HG02852 (cell line): Measurements from ENCODE around the gene STIM1.
"Not testable (repeated sequence)": the region's sequence is repeated elsewhere in the genome, so short reads cannot be mapped to it uniquely, and the experiment has no call there.

ENCODE experiments used
- ATAC-seq: cut with Tn5 transposase; IDR thresholded peaks from one replicate; pipeline ENCODE4 v1.9.1; 2021; ENCODE audit warnings: mild to moderate bottlenecking, moderate library complexity; ENCODE audit not compliant: unreplicated experiment

The STIM1 gene

GRCh38 chr11:4016602-4017001 is 161.1 kb downstream of the STIM1 start:
- not testable (repeated sequence) for ATAC-seq

DNA sequence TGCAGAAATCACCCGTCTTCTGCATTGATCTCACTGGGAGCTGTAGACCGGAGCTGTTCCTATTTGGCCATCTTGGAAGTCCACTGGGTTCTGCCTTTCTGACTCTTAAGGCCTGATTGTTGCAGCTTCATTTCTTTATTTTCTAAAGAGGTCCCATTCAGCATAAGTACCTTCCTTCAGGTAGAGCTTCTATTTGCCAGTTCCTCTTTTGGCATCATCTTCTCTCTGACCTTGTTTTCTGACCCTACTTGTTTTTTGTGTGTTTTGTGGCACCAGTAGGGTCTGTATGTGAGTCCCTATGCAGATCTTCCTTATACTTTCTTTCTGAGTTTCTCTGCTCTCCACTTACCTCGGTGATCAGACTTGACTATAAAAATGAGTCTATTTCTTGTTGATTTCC is 161.7 kb downstream of the STIM1 start:
- no peak for ATAC-seq

GRCh38 chr11:4018641-4019040 is 163.2 kb downstream of the STIM1 start:
- no peak for ATAC-seq

GRCh38 chr11:4019891-4020290 is 164.4 kb downstream of the STIM1 start:
- no peak for ATAC-seq

- no peak for ATAC-seq
These were observed 167.2 kb downstream of the STIM1 start for GRCh38 chr11:4022669-4023068.

DNA sequence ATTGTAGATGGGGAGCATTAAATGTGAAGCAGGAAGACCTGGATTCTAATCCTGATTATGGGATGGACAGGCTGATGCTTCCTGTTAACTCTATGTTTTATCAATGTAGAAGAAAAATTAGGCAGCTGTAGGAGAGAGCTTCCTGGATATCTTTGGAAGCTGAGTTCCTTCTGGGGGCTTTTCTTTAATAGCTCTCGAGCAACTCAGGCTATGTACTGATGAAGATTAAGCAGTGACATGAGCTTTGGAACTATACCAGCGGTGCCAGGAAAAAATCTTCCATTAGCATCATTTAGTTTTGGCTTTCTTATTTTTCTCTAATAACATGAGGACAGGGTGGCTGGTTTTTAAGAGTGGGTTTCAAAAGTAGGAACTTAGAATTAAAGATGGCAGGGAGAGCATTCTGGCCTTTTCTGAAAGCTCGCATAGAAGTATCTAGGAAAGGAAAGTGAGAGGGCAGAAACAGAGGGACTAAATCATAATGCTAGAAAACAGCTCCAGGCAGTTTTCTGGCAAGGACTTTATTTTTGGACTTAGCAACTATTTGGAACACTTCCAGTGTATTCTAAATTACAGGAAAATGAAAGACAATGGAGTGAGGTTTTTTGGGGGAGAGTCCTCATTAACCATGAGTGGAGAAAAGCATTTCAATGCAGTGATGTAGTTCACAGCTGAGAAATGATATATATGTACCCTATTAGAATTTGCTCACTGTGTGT is 169.9 kb downstream of the STIM1 start:
- no peak for ATAC-seq

DNA sequence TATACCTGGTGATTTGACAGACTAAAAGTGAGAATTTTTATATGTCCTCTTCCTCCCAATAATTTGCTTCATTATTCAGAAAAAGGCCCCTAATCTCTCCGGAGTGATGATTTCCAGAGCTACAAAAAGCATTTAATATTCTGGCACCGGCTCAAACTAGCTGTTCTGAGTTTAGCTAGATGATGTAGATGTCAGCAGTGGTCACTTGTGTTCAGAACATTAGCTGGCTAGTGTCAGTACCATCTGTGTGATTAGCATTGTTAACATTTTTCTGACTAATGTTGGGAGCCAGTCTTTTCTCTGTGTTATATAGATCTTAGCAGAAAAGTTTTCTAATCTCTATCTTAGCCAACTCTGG is 170.5 kb downstream of the STIM1 start:
- ATAC-seq: no peak

GRCh38 chr11:4026389-4026788 is 170.9 kb downstream of the STIM1 start:
- ATAC-seq: no peak

DNA sequence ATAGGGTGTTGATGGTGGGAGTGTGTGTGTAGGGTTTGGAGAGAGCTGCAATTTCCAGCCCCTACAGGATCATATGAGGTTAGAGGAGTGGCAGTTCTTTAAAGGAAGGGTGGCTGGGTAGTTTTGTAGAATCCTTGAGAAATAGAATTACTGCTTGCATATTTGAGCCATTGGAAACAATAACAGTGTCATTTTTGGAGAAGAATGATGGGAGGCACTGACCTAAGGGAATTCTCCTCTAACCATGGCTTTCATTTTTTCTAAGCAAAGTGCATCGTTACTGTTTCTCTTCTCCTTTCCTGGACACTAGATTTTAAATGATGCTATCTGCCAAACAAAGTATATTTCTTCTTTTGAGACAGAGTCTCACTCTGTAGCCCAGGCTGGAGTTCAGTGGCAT is 172.3 kb downstream of the STIM1 start:
- ATAC-seq: no peak

DNA sequence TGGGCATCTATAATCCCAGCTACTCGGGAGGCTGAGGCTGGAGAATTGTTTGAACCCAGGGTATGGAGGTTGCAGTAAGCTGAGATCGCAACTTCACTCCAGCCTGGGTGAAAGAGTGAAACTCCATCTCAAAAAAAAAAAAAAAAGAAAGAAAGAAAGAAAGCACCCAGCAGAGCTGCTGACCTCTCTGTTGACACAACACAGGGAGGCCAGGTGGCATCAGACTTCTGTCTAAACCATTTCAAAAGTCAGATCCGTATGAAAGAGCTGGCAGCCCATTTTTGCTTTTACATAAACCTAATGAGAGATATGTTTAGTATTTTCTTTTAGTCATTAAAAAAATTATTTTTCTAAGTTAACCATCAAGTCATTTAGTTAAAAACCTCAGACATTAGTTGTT is 174.7 kb downstream of the STIM1 start:
- no peak for ATAC-seq

GRCh38 chr11:4032097-4032496 is 176.6 kb downstream of the STIM1 start:
- no peak for ATAC-seq

DNA sequence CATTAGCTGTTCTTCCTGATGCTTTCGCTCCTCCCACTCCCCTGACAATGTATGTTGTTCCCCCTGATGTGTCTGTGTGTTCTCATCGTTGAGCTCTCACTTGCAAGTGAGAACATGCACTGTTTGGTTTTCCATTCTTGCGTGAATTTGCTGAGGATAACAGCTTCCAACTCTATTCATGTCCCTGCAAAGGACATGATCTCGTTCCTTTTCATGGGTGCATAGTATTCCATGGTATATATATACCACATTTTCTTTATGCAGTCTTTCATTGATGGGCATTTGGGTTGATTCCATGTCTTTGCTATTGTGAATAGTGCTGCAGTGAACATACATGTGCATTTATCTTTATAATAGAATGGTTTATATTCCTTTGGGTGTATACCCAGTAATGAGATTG is 180.5 kb downstream of the STIM1 start:
- ATAC-seq: no peak

DNA sequence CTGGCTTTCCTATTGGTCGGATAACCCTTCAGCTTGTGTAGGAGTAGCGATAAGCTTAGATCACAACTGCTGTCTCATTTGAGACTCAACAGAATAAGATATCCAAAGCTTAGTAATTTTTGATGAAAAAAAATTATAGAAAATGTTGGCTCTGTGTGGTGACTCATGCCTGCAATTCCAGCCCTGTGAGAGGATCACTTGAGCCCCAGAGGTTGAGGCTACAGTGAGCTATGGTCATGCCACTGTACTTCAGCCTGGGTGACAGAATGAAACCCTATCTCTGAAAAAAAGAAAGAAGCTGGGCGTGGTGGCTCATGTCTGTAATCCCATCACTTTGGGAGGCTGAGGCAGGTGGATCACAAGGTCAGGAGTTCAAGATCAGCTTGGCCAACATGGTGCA is 183.5 kb downstream of the STIM1 start:
- ATAC-seq: no peak

GRCh38 chr11:4040461-4040860 is 185.0 kb downstream of the STIM1 start:
- no peak for ATAC-seq

DNA sequence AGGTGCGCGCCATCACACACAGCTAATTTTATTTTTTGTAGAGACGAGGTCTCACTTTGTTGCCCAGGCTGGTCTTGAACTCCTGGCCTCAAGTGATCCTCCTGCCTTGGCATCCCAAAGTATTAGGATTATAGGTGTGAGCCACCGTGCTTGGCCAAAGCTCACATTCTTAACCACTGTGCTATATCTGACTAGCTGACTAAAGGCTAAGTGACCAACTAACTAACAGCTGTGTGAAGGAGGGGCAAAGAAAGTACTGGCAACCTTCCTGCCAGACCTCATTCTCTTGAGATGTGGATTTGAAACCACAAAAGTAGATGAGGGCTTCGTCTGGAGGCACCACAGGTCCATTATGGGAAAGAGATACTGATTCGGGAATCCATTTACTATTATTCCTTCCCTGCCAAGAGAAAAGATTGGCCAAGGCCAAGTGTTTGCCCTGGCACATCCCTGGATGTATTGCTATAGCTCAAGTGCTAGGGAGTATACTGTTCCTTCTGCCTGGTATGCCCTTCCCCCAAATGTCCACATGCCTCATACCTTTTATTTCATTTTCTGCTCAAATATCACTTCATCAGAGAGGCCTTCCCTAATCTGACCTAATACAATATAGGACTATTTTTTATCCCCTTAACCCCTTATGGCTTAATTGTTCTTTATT is 186.4 kb downstream of the STIM1 start:
- no peak for ATAC-seq

GRCh38 chr11:4044976-4045646 is 189.6 kb downstream of the STIM1 start:
- no peak for ATAC-seq

- ATAC-seq: no peak
These were observed 192.9 kb downstream of the STIM1 start for GRCh38 chr11:4048340-4048739.

DNA sequence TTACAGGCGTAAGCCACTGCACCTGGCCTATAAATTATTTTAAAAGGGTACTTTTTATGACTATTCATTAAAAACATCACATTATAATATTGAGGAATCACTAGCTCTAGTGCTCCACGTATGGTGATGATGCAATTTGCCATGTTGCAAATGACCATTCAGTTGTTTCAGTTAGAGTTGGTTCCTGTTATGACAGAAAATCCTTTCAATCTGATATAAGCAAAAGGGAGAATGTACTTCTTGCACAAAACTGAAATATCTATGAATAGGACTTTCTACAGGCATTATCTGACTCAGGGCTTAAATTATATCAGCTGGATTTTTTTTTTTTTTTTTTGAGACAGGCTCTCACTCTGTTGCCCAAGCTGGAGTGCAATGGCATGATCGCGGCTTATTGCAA is 193.5 kb downstream of the STIM1 start:
- ATAC-seq: no peak

- ATAC-seq: no peak
These were observed 194.7 kb downstream of the STIM1 start for GRCh38 chr11:4050138-4050537.

DNA sequence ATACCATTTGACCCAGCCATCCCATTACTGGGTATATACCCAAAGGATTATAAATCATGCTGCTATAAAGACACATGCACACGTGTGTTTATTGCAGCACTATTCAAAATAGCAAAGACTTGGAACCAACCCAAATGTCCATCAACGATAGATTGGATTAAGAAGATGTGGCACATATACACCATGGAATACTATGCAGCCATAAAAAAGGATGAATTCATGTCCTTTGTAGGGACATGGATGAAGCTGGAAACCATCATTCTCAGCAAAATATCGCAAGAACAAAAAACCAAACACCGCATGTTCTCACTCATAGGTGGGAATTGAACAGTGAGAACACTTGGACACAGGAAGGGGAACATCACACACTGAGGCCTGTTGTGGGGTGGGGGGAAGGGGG is 197.7 kb downstream of the STIM1 start:
- not testable (repeated sequence) for ATAC-seq

- no peak for ATAC-seq
These were observed 199.2 kb downstream of the STIM1 start for GRCh38 chr11:4054643-4055042.

- ATAC-seq: no peak
These were observed 204.0 kb downstream of the STIM1 start for GRCh38 chr11:4059424-4059823.
